K562 (cell line): Measurements from ENCODE around the gene RAP1A. TPM values are rescaled to one million over a fixed set of nuclear protein-coding genes. Genes with fewer than 3 reads are reported as not detected.

Experiments
- BRF1 ChIP-seq: IDR thresholded peaks from 3 replicates; pipeline ENCODE4 v1.6.1; 2011; ENCODE audit warnings: borderline replicate concordance, mild to moderate bottlenecking; ENCODE audit not compliant: insufficient read length; ENCODE audit errors: extremely low read depth
- GTF2F1 ChIP-seq: IDR thresholded peaks from 2 replicates; pipeline ENCODE4 v1.6.1; 2011; ENCODE audit warnings: low read depth, low read length, improper control_type of control experiment
- HEY1 ChIP-seq: fragments of 250-450 bp; sonication (Bioruptor Pico); IDR thresholded peaks from 2 replicates; pipeline ENCODE4 v1.5.0; 2020; ENCODE audit warnings: mild to moderate bottlenecking, moderate library complexity, borderline replicate concordance
- HNRNPK ChIP-seq: fragments of 200-400 bp; formaldehyde crosslinking; IDR thresholded peaks from one replicate; pipeline ENCODE4 v1.6.1; 2018; ENCODE audit warnings: mild to moderate bottlenecking, low read depth, low read length; ENCODE audit not compliant: poor library complexity, severe bottlenecking
- NFRKB ChIP-seq: fragments of 450-650 bp; IDR thresholded peaks from 2 replicates; pipeline ENCODE4 v1.6.1; 2016; ENCODE audit warnings: low read depth
- SMAD2 ChIP-seq: fragments of 150-350 bp; IDR thresholded peaks from 2 replicates; pipeline ENCODE4 v1.6.1; 2014; ENCODE audit warnings: low read depth, mild to moderate bottlenecking, low read length
- TCF3 ChIP-seq: sonication (generic); formaldehyde crosslinking; IDR thresholded peaks from 2 replicates; pipeline ENCODE4 v1.4.0; 2020; ENCODE audit warnings: mild to moderate bottlenecking, missing genetic modification reagents
- U2AF2 ChIP-seq: fragments of 200-400 bp; formaldehyde crosslinking; optimal IDR thresholded peaks from 2 replicates; pipeline ENCODE3; 2017; ENCODE audit warnings: low read depth, mild to moderate bottlenecking, low read length
- ZBTB8A ChIP-seq: fragments of 450-650 bp; IDR thresholded peaks from 2 replicates; pipeline ENCODE4 v1.6.1; 2018; ENCODE audit warnings: mild to moderate bottlenecking, moderate library complexity; ENCODE audit not compliant: partially characterized antibody
- ZNF184 ChIP-seq: sonication (generic); formaldehyde crosslinking; IDR thresholded peaks from 2 replicates; pipeline ENCODE4 v1.5.0; 2020; ENCODE audit warnings: missing genetic modification reagents
- polyA plus RNA-seq, 8 experiments: library from polyadenylated mRNA; depleted of rRNA in 4 of 8; stranded (reverse) in 5 of 8; unstranded in 3 of 8; fragments of >200 nt; fragmentation: Nextera tagmentation in 2 of 8; fragmentation: Illumina TruSeq in 1 of 8; extraction: Ambion mirVana in 2 of 8; extraction: Trizol in 1 of 8; gene quantifications; 2 replicates each; pipeline versions ENCODE4 v1.2.1 to v1.2.3, GENCODE V29; 2011 to 2014; ENCODE audit warnings: inconsistent platforms in 1 of 8, missing spikeins in 1 of 8
- total RNA-seq, 7 experiments: library from RNA; depleted of rRNA in 6 of 7; stranded (reverse); fragments of >200 nt in 6 of 7; fragmentation: Illumina TruSeq in 2 of 7; extraction: Trizol in 2 of 7; gene quantifications; 2 replicates each; pipeline versions ENCODE4 v1.2.1 to v1.2.3, GENCODE V29; 2011 to 2021; ENCODE audit warnings: low replicate concordance in 1 of 7
- TF ChIP-seq, protein P1 (sequence below): fragments of 250-450 bp; sonication (Bioruptor Pico); IDR thresholded peaks from 2 replicates; pipeline ENCODE4 v1.5.1; 2021; ENCODE audit warnings: mild to moderate bottlenecking
- TF ChIP-seq, protein P2 (sequence below): fragments of 450-650 bp; IDR thresholded peaks from 2 replicates; pipeline ENCODE4 v1.6.1; 2018; ENCODE audit warnings: mild to moderate bottlenecking, low read depth; ENCODE audit not compliant: partially characterized antibody
- TF ChIP-seq, protein P3 (sequence below): fragments of 450-650 bp; formaldehyde crosslinking; IDR thresholded peaks from 2 replicates; pipeline ENCODE4 v1.4.0; 2022; ENCODE audit warnings: mild to moderate bottlenecking, moderate library complexity
- TF ChIP-seq, protein P4 (sequence below): IDR thresholded peaks from 2 replicates; pipeline ENCODE4 v1.6.1; 2016; ENCODE audit warnings: missing genetic modification characterization, missing compliant biosample characterization
- TF ChIP-seq, protein P5 (sequence below), 2 experiments: fragments of 450-650 bp; IDR thresholded peaks; 2 replicates each; pipeline ENCODE4 v1.6.1; 2016

RAP1A gene
- total and polyA plus RNA-seq, 9 of the 15 experiments (the other 6 are each of a cell fraction or from before 2014, with no cell fraction given): 13.4 to 86.2 (median 32.5) TPM

DNA sequence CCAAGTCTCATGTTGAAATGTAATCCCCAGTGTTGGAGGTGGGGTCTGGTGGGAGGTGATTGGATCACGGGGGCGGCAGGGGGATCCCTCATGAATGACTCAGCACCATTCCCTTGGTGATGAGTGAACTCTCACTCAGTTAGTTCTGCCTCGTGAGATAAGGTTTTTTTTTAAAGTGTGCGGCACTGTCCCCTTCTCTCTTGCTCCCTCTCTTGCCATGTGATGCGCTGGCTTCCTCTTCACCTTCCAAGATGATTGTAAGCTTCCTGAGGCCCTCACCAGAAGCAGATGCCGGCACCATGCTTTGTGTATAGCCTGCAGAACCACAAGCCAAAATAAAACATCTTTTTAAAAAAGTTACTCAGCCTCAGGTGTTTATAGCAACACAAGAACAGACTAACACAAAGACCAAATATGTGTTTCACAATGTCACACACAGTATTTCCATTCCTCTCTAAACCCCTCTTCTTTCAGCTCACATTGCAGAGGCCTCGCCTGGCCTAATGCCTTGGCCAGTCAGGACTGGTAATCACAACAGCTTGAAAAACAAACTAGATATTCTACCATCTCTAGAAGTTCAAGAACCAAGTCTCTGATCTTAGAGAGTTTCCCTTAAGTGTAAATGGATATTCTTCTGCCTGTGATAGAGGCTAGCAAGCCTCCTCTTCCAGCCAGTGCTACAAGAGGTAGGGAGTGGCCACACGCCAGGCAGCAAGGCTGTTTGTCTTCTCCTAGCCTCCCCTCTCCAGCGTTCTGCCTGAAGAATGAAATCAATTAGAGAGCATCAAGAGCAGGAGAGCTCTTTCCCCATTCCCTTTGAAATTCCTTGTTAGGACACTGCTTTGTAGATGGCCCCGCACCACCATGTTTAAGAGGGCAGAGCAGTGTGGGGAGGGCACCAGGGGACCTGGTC is 19.6 kb upstream of the RAP1A start (continued):
- TF ChIP-seq HNRNPK (no peak), SMAD2 (no peak), ZBTB8A (no peak), NFRKB (no peak), U2AF2 (no peak), TCF3 (peak; percentile 85), GTF2F1 (no peak), ZNF184 (CRISPR knock-in tag) (no peak), BRF1 (no peak), HEY1 (CRISPR knock-in tag) (no peak)
- TF ChIP-seq, protein P1, sequence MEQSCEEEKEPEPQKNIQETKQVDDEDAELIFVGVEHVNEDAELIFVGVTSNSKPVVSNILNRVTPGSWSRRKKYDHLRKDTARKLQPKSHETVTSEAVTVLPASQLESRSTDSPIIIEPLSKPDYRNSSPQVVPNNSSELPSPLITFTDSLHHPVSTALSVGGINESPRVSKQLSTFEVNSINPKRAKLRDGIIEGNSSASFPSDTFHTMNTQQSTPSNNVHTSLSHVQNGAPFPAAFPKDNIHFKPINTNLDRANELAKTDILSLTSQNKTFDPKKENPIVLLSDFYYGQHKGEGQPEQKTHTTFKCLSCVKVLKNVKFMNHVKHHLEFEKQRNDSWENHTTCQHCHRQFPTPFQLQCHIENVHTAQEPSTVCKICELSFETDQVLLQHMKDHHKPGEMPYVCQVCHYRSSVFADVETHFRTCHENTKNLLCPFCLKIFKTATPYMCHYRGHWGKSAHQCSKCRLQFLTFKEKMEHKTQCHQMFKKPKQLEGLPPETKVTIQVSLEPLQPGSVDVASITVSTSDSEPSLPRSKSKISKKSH (CRISPR knock-in tag): no peak
- TF ChIP-seq, protein P2, sequence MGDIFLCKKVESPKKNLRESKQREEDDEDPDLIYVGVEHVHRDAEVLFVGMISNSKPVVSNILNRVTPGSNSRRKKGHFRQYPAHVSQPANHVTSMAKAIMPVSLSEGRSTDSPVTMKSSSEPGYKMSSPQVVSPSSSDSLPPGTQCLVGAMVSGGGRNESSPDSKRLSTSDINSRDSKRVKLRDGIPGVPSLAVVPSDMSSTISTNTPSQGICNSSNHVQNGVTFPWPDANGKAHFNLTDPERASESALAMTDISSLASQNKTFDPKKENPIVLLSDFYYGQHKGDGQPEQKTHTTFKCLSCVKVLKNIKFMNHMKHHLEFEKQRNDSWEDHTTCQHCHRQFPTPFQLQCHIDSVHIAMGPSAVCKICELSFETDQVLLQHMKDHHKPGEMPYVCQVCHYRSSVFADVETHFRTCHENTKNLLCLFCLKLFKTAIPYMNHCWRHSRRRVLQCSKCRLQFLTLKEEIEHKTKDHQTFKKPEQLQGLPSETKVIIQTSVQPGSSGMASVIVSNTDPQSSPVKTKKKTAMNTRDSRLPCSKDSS: no peak
- TF ChIP-seq, protein P3, sequence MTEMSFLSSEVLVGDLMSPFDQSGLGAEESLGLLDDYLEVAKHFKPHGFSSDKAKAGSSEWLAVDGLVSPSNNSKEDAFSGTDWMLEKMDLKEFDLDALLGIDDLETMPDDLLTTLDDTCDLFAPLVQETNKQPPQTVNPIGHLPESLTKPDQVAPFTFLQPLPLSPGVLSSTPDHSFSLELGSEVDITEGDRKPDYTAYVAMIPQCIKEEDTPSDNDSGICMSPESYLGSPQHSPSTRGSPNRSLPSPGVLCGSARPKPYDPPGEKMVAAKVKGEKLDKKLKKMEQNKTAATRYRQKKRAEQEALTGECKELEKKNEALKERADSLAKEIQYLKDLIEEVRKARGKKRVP (CRISPR knock-in tag): no peak
- TF ChIP-seq, protein P4, sequence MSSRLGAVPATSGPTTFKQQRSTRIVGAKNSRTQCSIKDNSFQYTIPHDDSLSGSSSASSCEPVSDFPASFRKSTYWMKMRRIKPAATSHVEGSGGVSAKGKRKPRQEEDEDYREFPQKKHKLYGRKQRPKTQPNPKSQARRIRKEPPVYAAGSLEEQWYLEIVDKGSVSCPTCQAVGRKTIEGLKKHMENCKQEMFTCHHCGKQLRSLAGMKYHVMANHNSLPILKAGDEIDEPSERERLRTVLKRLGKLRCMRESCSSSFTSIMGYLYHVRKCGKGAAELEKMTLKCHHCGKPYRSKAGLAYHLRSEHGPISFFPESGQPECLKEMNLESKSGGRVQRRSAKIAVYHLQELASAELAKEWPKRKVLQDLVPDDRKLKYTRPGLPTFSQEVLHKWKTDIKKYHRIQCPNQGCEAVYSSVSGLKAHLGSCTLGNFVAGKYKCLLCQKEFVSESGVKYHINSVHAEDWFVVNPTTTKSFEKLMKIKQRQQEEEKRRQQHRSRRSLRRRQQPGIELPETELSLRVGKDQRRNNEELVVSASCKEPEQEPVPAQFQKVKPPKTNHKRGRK: no peak
- TF ChIP-seq, protein P5, sequence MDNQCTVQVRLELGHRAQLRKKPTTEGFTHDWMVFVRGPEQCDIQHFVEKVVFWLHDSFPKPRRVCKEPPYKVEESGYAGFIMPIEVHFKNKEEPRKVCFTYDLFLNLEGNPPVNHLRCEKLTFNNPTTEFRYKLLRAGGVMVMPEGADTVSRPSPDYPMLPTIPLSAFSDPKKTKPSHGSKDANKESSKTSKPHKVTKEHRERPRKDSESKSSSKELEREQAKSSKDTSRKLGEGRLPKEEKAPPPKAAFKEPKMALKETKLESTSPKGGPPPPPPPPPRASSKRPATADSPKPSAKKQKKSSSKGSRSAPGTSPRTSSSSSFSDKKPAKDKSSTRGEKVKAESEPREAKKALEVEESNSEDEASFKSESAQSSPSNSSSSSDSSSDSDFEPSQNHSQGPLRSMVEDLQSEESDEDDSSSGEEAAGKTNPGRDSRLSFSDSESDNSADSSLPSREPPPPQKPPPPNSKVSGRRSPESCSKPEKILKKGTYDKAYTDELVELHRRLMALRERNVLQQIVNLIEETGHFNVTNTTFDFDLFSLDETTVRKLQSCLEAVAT (IDR thresholded peaks at IDR 0.05): peak in 1 of 2 experiments; percentile 77; a peak in 2 of 4 replicates
